ENCODE measurements around the gene MED4.

GRCh38 chr13:48086272-48086671 is 8.6 kb downstream of the MED4 start:
- TF ChIP-seq EZH2 (IDR thresholded peaks at IDR 0.05; ENCODE audit: borderline replicate concordance, low read depth, low read length, poor library complexity, severe bottlenecking), result no peak
- TF ChIP-seq, protein P1, sequence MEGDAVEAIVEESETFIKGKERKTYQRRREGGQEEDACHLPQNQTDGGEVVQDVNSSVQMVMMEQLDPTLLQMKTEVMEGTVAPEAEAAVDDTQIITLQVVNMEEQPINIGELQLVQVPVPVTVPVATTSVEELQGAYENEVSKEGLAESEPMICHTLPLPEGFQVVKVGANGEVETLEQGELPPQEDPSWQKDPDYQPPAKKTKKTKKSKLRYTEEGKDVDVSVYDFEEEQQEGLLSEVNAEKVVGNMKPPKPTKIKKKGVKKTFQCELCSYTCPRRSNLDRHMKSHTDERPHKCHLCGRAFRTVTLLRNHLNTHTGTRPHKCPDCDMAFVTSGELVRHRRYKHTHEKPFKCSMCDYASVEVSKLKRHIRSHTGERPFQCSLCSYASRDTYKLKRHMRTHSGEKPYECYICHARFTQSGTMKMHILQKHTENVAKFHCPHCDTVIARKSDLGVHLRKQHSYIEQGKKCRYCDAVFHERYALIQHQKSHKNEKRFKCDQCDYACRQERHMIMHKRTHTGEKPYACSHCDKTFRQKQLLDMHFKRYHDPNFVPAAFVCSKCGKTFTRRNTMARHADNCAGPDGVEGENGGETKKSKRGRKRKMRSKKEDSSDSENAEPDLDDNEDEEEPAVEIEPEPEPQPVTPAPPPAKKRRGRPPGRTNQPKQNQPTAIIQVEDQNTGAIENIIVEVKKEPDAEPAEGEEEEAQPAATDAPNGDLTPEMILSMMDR (conservative IDR thresholded peaks at IDR 0.05; ENCODE audit: low read depth, low read length), result no peak

Measured in A673 (cell line).